Skin of body (tissue), 2 donors: ENCODE data around the gene NFYC. TPM values are rescaled to one million over a fixed set of nuclear protein-coding genes. Genes with fewer than 3 reads are reported as not detected.

Experiments used
- DNase-seq: peaks from one replicate; lab custom pipeline; 2025; lab: John Stamatoyannopoulos, UW
- total RNA-seq: library from RNA; depleted of rRNA; stranded (reverse); fragments of >200 nt; gene quantifications from one replicate; pipeline ENCODE4 v1.2.3, GENCODE V29; 2014

Gene NFYC
- total RNA-seq, 1 donor from 2014 or later, result 30.7 TPM

- DNase-seq, result no peak
Measured at GRCh38 chr1:40738831-40739230, 47.3 kb downstream of the NFYC start.

GRCh38 chr1:40739455-40740008 lies 48.0 kb downstream of the NFYC start:
- no peak for DNase-seq

GRCh38 chr1:40740039-40740996 lies 48.8 kb downstream of the NFYC start:
- DNase-seq, result no peak

GRCh38 chr1:40740997-40741736 lies 49.7 kb downstream of the NFYC start:
- no peak for DNase-seq

- no peak for DNase-seq
Measured at GRCh38 chr1:40742363-40743061, 51.0 kb downstream of the NFYC start.

GRCh38 chr1:40743452-40743851 lies 51.9 kb downstream of the NFYC start:
- no peak for DNase-seq

- no peak for DNase-seq
Measured at GRCh38 chr1:40743860-40744259, 52.4 kb downstream of the NFYC start.

- no peak for DNase-seq
Measured at GRCh38 chr1:40745176-40745575, 53.7 kb downstream of the NFYC start.

GRCh38 chr1:40746344-40747090 lies 55.0 kb downstream of the NFYC start:
- DNase-seq, result no peak

- no peak for DNase-seq
Measured at GRCh38 chr1:40748841-40749718, 57.6 kb downstream of the NFYC start.

- DNase-seq, result no peak
Measured at GRCh38 chr1:40749817-40750216, 58.3 kb downstream of the NFYC start.

- no peak for DNase-seq
Measured at GRCh38 chr1:40750451-40750908, 59.0 kb downstream of the NFYC start.

GRCh38 chr1:40751802-40752201 lies 60.3 kb downstream of the NFYC start:
- no peak for DNase-seq

GRCh38 chr1:40753142-40753882 lies 61.8 kb downstream of the NFYC start:
- no peak for DNase-seq

GRCh38 chr1:40754201-40754600 lies 62.7 kb downstream of the NFYC start:
- DNase-seq, result no peak

- DNase-seq, result no peak
Measured at GRCh38 chr1:40755067-40755466, 63.6 kb downstream of the NFYC start.

- DNase-seq, result no peak
Measured at GRCh38 chr1:40756523-40756922, 65.0 kb downstream of the NFYC start.

- no peak for DNase-seq
Measured at GRCh38 chr1:40757084-40757483, 65.6 kb downstream of the NFYC start.

- no peak for DNase-seq
Measured at GRCh38 chr1:40758004-40758403, 66.5 kb downstream of the NFYC start.
